ENCODE results near the gene GPI.

- no peak for TF ChIP-seq POLR2A (IDR thresholded peaks at IDR 0.05)
- TF ChIP-seq CTCF (IDR thresholded peaks at IDR 0.05 in 8 of 11, conservative IDR thresholded peaks at IDR 0.05 in 3 of 11) = no peak
Measured at GRCh38 chr19:34397853-34398252, 32.9 kb downstream of the GPI start.
